ENCODE data around the gene ANXA2. TPM values are rescaled to one million over a fixed set of nuclear protein-coding genes. Genes with fewer than 3 reads are reported as not detected.

Gene ANXA2
- total RNA-seq, 3 donors from 2014 or later, result 376 to 796 (median 757) TPM

DNA sequence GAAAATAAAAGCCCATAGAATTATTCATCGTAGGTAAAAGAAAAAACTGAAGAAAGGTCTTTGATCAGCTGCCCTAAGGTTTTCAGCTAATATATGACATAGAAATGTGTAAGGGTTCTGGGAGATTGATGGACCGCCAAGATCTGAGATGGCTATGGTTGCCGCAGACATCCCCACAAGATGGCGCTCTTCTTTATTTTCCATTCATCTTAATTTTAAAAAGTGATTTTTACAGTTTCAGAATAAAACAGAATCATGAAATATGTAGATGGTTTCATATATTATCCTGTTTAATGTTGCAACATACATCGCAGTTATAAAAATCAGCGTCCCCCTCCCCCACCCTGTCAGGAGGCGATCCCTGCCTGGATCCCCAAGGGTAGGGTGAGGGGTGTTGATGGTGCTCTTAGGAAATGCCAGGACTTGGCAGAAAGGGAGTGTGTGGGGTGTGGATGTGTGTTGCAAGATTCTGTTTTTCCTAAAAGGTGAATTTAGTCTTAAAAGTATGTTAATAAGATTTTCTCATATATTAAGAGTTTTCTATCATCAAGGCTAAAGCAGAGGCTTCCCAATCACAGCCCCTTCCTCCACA, 68.8 kb downstream of the ANXA2 start:
- ATAC-seq (no peak), DNase-seq (peak in 1 of 3 donors; percentile 67)
- no peaks in the 10 kb centered on the region for H3K4me1 ChIP-seq (ENCODE audit: low read depth)
- H3K4me3 ChIP-seq, result no peak overlapping the region
- H3K9me3 ChIP-seq, result no peaks in the 10 kb centered on the region
- TF ChIP-seq, protein P1, sequence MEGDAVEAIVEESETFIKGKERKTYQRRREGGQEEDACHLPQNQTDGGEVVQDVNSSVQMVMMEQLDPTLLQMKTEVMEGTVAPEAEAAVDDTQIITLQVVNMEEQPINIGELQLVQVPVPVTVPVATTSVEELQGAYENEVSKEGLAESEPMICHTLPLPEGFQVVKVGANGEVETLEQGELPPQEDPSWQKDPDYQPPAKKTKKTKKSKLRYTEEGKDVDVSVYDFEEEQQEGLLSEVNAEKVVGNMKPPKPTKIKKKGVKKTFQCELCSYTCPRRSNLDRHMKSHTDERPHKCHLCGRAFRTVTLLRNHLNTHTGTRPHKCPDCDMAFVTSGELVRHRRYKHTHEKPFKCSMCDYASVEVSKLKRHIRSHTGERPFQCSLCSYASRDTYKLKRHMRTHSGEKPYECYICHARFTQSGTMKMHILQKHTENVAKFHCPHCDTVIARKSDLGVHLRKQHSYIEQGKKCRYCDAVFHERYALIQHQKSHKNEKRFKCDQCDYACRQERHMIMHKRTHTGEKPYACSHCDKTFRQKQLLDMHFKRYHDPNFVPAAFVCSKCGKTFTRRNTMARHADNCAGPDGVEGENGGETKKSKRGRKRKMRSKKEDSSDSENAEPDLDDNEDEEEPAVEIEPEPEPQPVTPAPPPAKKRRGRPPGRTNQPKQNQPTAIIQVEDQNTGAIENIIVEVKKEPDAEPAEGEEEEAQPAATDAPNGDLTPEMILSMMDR (IDR thresholded peaks at IDR 0.05), result peak; percentile 46
- no peaks in the 10 kb centered on the region for H3K36me3 ChIP-seq (ENCODE audit: low read depth)
- intact Hi-C loops (cut with DNase I, micrococcal nuclease), result loop anchor here in 1 of 2 donors (10.0 kb wide), 1 partner anchor 634 kb away; no protein-coding TSS in a partner anchor

DNA sequence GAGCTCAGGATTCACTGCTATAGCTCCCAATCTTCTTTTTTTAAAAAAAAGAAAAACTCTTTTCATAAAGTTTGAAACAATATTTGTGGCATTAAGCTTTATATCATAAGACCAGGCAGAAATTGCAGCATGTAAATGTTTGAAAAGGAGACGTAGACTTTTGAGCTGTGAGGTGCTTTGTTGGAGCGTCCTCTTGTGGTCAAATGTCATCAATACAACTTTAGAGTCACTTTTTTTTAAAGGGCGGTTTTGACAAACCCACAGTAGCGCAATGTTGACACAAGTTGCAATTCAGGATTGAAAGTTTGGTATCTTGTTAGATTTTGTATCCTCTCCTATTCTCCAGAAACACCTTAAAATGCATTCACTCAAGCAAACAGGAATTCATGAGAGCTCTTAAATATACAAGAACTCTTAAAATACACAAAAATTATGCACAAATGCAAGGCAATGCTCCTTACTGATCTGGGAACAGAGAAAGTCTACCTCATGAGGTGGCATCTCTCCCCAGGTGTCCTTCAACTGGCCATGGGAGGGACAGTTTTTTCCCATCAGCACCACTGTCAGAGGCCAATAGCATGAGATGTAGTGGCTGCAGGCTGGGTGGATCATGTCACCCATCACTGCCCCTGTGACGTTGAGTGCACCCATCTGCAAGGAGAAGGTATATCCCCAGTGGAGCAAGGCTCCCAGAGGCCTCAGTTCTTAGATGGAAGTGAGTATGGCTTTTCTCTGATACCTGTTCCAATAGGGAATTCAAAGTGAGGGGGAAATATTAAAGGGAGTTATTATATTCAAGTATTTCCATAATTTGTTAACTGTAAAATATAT, 70.7 kb downstream of the ANXA2 start:
- Histone ChIP-seq H3K4me3 (no peak overlapping the region), H3K4me1 (ENCODE audit: low read depth) (no peaks in the 10 kb centered on the region), H3K9me3 (no peaks in the 10 kb centered on the region), H3K36me3 (ENCODE audit: low read depth) (no peaks in the 10 kb centered on the region)
- TF ChIP-seq, protein P1 (IDR thresholded peaks at IDR 0.05), result peak; percentile 25
- intact Hi-C loops (cut with DNase I, micrococcal nuclease), result loop anchor here in 1 of 2 donors (10.0 kb wide), 1 partner anchor 632 kb away; no protein-coding TSS in a partner anchor
- DNase-seq (peak in 1 of 3 donors; percentile 53), ATAC-seq (peak; percentile 68)

GRCh38 chr15:60326343-60326742, 71.4 kb downstream of the ANXA2 start:
- Histone ChIP-seq H3K4me3 (no peak overlapping the region), H3K9me3 (no peaks in the 10 kb centered on the region), H3K36me3 (ENCODE audit: low read depth) (no peaks in the 10 kb centered on the region), H3K4me1 (ENCODE audit: low read depth) (no peaks in the 10 kb centered on the region)
- intact Hi-C loops (cut with DNase I, micrococcal nuclease), result loop anchor here in 1 of 2 donors (10.0 kb wide), 1 partner anchor 632 kb away; no protein-coding TSS in a partner anchor
- DNase-seq (no peak), ATAC-seq (no peak)
- TF ChIP-seq, protein P1 (IDR thresholded peaks at IDR 0.05), result no peak

GRCh38 chr15:60325905-60326304, 71.9 kb downstream of the ANXA2 start:
- no peaks in the 10 kb centered on the region for H3K9me3 ChIP-seq
- intact Hi-C loops (cut with DNase I, micrococcal nuclease), result loop anchor here in 1 of 2 donors (10.0 kb wide), 1 partner anchor 631 kb away; no protein-coding TSS in a partner anchor
- TF ChIP-seq, protein P1 (IDR thresholded peaks at IDR 0.05), result no peak
- H3K4me1 ChIP-seq (ENCODE audit: low read depth), result no peaks in the 10 kb centered on the region
- no peak for ATAC-seq
- no peak for DNase-seq
- H3K4me3 ChIP-seq, result no peak overlapping the region
- no peaks in the 10 kb centered on the region for H3K36me3 ChIP-seq (ENCODE audit: low read depth)

DNA sequence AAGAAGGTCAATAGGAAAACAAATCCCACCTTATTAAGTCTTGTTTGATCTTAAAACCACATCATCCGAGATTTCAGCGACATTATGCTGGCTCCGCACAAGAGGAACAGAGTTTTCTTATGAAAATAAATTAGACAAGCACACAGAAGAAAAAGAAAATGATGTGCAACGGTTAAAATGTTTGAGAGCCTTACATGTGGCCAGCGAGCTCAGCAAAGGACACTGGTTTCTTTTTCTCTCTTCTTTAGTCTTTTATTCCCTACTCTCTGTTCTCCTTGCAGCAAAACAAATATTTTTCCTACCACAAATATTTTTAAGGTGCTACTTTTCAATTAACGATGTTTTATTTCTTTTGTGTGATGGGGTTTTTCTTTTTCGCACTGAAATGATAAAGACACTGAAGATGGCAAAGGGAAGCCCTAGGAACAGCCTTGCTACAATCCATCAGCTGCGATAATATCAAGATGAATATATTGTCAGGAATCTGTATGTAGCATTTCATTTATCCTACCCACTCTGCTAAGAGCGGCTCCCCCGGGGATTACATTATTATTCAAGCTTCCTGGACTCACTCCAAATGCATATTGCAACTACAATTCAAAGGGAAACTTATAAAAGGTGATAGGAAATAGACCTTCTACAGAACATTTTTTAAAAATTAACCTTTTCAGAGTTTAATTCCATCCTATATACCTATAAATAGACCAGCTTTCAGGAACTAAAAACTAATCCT, 72.9 kb downstream of the ANXA2 start:
- no peaks in the 10 kb centered on the region for H3K9me3 ChIP-seq
- no peaks in the 10 kb centered on the region for H3K4me1 ChIP-seq (ENCODE audit: low read depth)
- ATAC-seq, result no peak
- DNase-seq, result no peak
- no peak overlapping the region for H3K4me3 ChIP-seq
- H3K36me3 ChIP-seq (ENCODE audit: low read depth), result no peaks in the 10 kb centered on the region
- intact Hi-C loops (cut with DNase I, micrococcal nuclease), result loop anchor here in 1 of 2 donors (10.0 kb wide), 1 partner anchor 630 kb away; no protein-coding TSS in a partner anchor
- TF ChIP-seq, protein P1 (IDR thresholded peaks at IDR 0.05), result no peak
